ENCODE results near the gene EDNRB.

The EDNRB gene

DNA sequence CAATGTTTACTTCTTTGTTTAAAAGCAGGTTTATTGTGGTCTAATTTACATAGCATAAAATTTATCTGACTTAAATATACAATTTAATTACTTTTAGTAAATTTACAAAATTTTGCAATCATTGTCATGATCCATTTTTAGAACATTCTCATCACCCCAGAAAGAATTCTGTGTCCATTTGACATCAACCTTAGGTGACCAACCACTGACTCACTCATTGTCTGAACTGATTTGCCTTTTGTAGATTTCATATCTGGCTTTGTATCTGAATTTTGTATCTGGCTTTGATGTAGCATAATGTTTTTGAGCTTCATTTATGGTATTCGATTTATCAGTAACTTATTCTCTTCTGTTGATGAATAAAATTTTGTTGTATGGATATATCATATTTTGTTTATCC, 40.4 kb downstream of the EDNRB start:
- no peaks in the 10 kb centered on the region for H3K27me3 ChIP-seq (ENCODE audit: control insufficient read depth in 5 of 5, insufficient read depth in 4 of 5, low read length in 5 of 5)
- H3K9ac ChIP-seq (ENCODE audit: low read length in 5 of 5), result no peak overlapping the region
- H3K36me3 ChIP-seq (ENCODE audit: control insufficient read depth in 5 of 5, insufficient read depth in 5 of 5, low read length in 5 of 5), result no peaks in the 10 kb centered on the region
- no peaks in the 10 kb centered on the region for H3K9me3 ChIP-seq (ENCODE audit: control insufficient read depth in 5 of 5, low read length in 5 of 5)
- H3K27ac ChIP-seq (ENCODE audit: low read depth, low read length), result no peak overlapping the region
- H3K4me3 ChIP-seq (ENCODE audit: low read depth in 1 of 5, low read length in 5 of 5), result no peak overlapping the region
- H3K4me1 ChIP-seq (ENCODE audit: control insufficient read depth in 5 of 5, insufficient read depth in 5 of 5, low read length in 5 of 5), result peaks cover 0 to 4% (median 0%) of the 10 kb centered on the region in 5 donors

DNA sequence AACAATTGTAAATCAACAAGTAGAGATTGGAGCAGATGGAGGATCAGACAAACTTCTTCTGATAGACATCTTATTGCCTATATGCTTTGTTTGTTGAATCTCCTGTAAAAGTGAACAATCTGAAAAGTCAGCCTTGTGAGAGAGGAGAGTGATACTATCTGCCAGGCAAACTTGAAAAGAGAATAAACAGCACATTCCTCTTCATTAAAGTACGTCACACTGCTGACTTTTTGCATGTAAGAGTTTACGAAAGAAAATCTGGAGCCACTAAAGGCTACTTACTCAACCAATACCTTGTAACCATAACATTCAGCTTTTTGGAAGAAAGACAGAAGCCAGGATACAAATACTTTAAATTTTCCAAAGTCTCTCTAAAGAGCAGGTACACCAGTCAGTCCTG, 42.5 kb downstream of the EDNRB start:
- Histone ChIP-seq H3K9ac (ENCODE audit: low read length in 5 of 5) (no peak overlapping the region), H3K4me3 (ENCODE audit: low read depth in 1 of 5, low read length in 5 of 5) (no peak overlapping the region), H3K27ac (ENCODE audit: low read depth, low read length) (no peak overlapping the region), H3K36me3 (ENCODE audit: control insufficient read depth in 5 of 5, insufficient read depth in 5 of 5, low read length in 5 of 5) (no peaks in the 10 kb centered on the region), H3K9me3 (ENCODE audit: control insufficient read depth in 5 of 5, low read length in 5 of 5) (no peaks in the 10 kb centered on the region), H3K27me3 (ENCODE audit: control insufficient read depth in 5 of 5, insufficient read depth in 4 of 5, low read length in 5 of 5) (no peaks in the 10 kb centered on the region), H3K4me1 (ENCODE audit: control insufficient read depth in 5 of 5, insufficient read depth in 5 of 5, low read length in 5 of 5) (peaks cover 0 to 17% (median 4%) of the 10 kb centered on the region in 5 donors)

DNA sequence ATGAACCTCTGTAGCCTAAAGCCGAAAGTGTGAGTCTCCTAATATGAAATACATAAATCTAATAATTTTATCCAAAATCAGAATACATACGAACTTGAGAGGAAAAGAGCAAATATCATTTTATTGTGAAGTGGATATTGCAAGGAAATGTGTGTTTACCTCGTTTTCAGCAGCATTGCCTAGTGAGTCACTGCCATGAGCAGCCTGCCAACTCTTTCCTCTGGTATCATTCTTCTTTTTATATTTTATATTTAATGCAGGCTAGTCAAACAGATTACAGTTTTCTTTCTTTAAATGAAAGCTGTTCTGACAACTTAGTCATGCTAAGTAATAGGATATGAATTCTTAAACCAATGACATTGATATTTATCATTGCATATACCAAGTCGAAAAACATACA, 44.2 kb downstream of the EDNRB start:
- Histone ChIP-seq H3K4me1 (ENCODE audit: control insufficient read depth in 5 of 5, insufficient read depth in 5 of 5, low read length in 5 of 5) (peaks cover 0 to 17% (median 4%) of the 10 kb centered on the region in 5 donors), H3K9ac (ENCODE audit: low read length in 5 of 5) (no peak overlapping the region), H3K4me3 (ENCODE audit: low read depth in 1 of 5, low read length in 5 of 5) (no peak overlapping the region), H3K9me3 (ENCODE audit: control insufficient read depth in 5 of 5, low read length in 5 of 5) (no peaks in the 10 kb centered on the region), H3K36me3 (ENCODE audit: control insufficient read depth in 5 of 5, insufficient read depth in 5 of 5, low read length in 5 of 5) (no peaks in the 10 kb centered on the region), H3K27ac (ENCODE audit: low read depth, low read length) (no peak overlapping the region), H3K27me3 (ENCODE audit: control insufficient read depth in 5 of 5, insufficient read depth in 4 of 5, low read length in 5 of 5) (no peaks in the 10 kb centered on the region)

DNA sequence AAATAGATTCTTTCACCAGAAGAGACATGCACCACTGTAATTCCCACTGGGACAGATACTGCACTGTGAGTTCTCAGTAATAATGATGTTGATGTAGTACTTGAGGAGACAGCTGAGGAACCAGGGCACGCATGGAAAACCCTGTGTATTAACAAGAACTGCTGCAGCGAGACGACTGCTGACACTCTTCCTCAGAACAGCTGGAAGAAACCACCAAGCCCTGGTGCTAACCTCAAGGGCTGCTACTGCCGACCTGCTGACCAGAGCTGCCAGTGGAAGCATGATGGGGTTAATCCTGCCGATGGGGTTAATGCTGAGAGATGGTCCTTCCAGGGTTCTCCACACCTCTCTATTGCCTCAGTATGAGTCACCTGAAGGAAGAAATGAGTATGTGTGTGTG, 45.6 kb downstream of the EDNRB start:
- Histone ChIP-seq H3K4me1 (ENCODE audit: control insufficient read depth in 5 of 5, insufficient read depth in 5 of 5, low read length in 5 of 5) (peaks cover 0 to 17% (median 4%) of the 10 kb centered on the region in 5 donors), H3K36me3 (ENCODE audit: control insufficient read depth in 5 of 5, insufficient read depth in 5 of 5, low read length in 5 of 5) (no peaks in the 10 kb centered on the region), H3K27ac (ENCODE audit: low read depth, low read length) (no peak overlapping the region), H3K9me3 (ENCODE audit: control insufficient read depth in 5 of 5, low read length in 5 of 5) (peaks cover 0 to 6% (median under 1%) of the 10 kb centered on the region in 5 donors), H3K9ac (ENCODE audit: low read length in 5 of 5) (no peak overlapping the region), H3K4me3 (ENCODE audit: low read depth in 1 of 5, low read length in 5 of 5) (no peak overlapping the region), H3K27me3 (ENCODE audit: control insufficient read depth in 5 of 5, insufficient read depth in 4 of 5, low read length in 5 of 5) (no peaks in the 10 kb centered on the region)

DNA sequence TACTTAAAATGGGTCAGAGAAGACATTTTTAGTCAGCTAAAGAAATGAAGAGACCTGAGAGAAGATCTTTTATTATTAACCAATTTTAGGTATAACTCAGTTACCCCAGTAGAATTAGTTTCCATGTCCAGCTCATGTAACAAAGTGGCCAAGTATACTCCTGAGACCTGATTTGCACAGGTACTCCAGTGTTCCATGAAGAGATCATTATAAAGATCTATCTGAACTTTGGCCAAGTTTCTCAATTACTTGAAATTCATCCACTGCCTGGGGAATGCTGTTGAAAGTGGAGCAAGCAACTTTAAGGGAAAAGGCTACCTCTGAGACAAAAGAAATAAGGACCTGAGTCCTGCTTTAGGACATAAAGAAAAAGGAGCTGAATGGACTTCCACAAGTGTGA, 47.0 kb downstream of the EDNRB start:
- Histone ChIP-seq H3K9me3 (ENCODE audit: control insufficient read depth in 5 of 5, low read length in 5 of 5) (peaks cover 0 to 16% (median 9%) of the 10 kb centered on the region in 5 donors), H3K4me3 (ENCODE audit: low read depth in 1 of 5, low read length in 5 of 5) (no peak overlapping the region), H3K9ac (ENCODE audit: low read length in 5 of 5) (no peak overlapping the region), H3K4me1 (ENCODE audit: control insufficient read depth in 5 of 5, insufficient read depth in 5 of 5, low read length in 5 of 5) (peaks cover 0 to 20% (median 4%) of the 10 kb centered on the region in 5 donors), H3K27ac (ENCODE audit: low read depth, low read length) (no peak overlapping the region), H3K36me3 (ENCODE audit: control insufficient read depth in 5 of 5, insufficient read depth in 5 of 5, low read length in 5 of 5) (no peaks in the 10 kb centered on the region), H3K27me3 (ENCODE audit: control insufficient read depth in 5 of 5, insufficient read depth in 4 of 5, low read length in 5 of 5) (no peaks in the 10 kb centered on the region)

DNA sequence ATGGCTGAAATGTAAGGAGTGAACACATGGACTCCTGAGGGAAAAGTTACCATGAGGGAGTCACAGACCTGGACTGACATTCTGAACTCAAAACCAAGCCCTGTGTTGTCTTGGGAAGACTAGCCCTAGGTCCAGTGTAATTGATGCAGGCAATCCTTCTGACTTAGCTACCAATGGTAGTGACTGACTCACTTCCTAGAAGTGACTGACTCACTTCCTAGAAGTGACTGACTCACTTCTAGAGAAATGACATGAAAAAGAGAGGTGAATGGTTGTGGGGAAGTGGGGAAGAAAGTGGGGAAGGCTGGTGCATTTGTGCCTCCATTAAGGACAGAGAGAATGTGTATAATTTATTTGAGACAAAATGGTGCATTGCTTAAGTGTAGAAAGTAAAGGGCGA, 49.9 kb downstream of the EDNRB start:
- Histone ChIP-seq H3K9me3 (ENCODE audit: control insufficient read depth in 5 of 5, low read length in 5 of 5) (peaks cover 0 to 16% (median 9%) of the 10 kb centered on the region in 5 donors), H3K27me3 (ENCODE audit: control insufficient read depth in 5 of 5, insufficient read depth in 4 of 5, low read length in 5 of 5) (no peaks in the 10 kb centered on the region)

DNA sequence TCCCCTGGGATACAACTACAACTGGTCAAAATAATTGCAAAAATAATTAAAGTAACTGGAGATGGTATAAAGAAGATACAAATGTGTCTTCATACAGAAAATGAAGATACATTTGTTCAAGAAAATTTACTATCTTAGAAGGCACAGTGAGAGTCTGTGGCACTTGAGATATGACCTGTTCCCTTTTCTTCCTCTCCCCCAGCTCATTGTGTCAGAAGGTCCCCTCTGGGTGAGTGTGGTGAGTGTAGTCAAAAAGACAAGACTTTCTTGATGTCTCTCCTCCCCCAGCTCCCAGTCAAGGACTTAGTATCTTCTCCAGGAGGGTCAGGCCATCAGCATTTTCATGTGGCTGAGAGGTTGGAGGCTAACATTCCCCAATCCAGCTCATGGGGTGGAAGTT, 51.7 kb downstream of the EDNRB start:
- Histone ChIP-seq H3K4me1 (ENCODE audit: control insufficient read depth in 5 of 5, insufficient read depth in 5 of 5, low read length in 5 of 5) (peaks cover 0 to 15% (median 0%) of the 10 kb centered on the region in 5 donors), H3K9ac (ENCODE audit: low read length in 5 of 5) (no peak overlapping the region), H3K36me3 (ENCODE audit: control insufficient read depth in 5 of 5, insufficient read depth in 5 of 5, low read length in 5 of 5) (no peaks in the 10 kb centered on the region), H3K27ac (ENCODE audit: low read depth, low read length) (no peak overlapping the region), H3K27me3 (ENCODE audit: control insufficient read depth in 5 of 5, insufficient read depth in 4 of 5, low read length in 5 of 5) (no peaks in the 10 kb centered on the region), H3K9me3 (ENCODE audit: control insufficient read depth in 5 of 5, low read length in 5 of 5) (peaks cover 0 to 16% (median 9%) of the 10 kb centered on the region in 5 donors), H3K4me3 (ENCODE audit: low read depth in 1 of 5, low read length in 5 of 5) (no peak overlapping the region)

More for the DNA sequence above, 49.9 kb downstream of the EDNRB start:
- no peak overlapping the region for H3K27ac ChIP-seq (ENCODE audit: low read depth, low read length)
- H3K36me3 ChIP-seq (ENCODE audit: control insufficient read depth in 5 of 5, insufficient read depth in 5 of 5, low read length in 5 of 5), result no peaks in the 10 kb centered on the region
- H3K4me3 ChIP-seq (ENCODE audit: low read depth in 1 of 5, low read length in 5 of 5), result no peak overlapping the region
- H3K4me1 ChIP-seq (ENCODE audit: control insufficient read depth in 5 of 5, insufficient read depth in 5 of 5, low read length in 5 of 5), result peaks cover 0 to 21% (median 4%) of the 10 kb centered on the region in 5 donors
- H3K9ac ChIP-seq (ENCODE audit: low read length in 5 of 5), result no peak overlapping the region

DNA sequence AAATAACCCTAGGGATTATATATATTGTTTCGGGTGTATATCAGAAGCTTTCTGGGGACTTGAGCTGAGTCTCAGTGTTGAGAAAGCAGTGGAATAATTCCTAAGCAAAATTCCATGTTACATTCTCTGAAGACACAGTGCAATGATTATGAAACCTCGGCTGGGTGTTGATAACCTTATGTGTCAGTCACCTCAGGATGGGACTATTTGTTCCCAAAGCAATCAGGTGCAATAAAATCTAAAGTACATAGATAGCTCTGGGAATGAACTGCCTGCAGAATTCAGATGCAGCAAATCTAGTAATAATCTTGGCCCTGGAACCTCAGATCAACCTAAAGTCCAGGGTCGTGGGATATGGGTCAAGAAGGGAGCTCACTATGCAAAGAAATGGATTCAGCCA, 53.0 kb downstream of the EDNRB start:
- H3K4me1 ChIP-seq (ENCODE audit: control insufficient read depth in 5 of 5, insufficient read depth in 5 of 5, low read length in 5 of 5), result peaks cover 0 to 10% (median 0%) of the 10 kb centered on the region in 5 donors
- no peaks in the 10 kb centered on the region for H3K27me3 ChIP-seq (ENCODE audit: control insufficient read depth in 5 of 5, insufficient read depth in 4 of 5, low read length in 5 of 5)
- peak overlapping the region; percentile 63 for H3K27ac ChIP-seq (ENCODE audit: low read depth, low read length)
- H3K36me3 ChIP-seq (ENCODE audit: control insufficient read depth in 5 of 5, insufficient read depth in 5 of 5, low read length in 5 of 5), result no peaks in the 10 kb centered on the region
- no peak overlapping the region for H3K4me3 ChIP-seq (ENCODE audit: low read depth in 1 of 5, low read length in 5 of 5)
- H3K9me3 ChIP-seq (ENCODE audit: control insufficient read depth in 5 of 5, low read length in 5 of 5), result peaks cover 0 to 16% (median 9%) of the 10 kb centered on the region in 5 donors
- no peak overlapping the region for H3K9ac ChIP-seq (ENCODE audit: low read length in 5 of 5)

DNA sequence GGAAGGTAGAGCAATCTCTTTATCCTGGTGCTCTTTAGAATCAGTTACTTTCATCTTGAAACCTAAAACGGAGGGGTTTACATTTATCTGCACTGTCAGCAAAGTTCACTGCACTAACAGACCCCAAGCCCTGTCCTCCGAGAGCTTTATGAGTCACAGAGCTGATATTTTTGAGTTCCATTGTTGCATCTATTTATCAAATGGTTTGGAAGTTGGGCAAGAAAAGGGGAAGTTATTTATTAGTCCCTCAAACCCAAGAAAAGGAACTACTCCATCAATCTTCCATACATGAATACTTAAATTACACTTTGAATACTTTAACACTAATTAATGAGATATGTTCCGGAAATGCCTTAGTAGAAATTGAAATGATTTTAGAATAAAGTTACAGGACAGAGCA, 55.5 kb downstream of the EDNRB start:
- no peak overlapping the region for H3K27ac ChIP-seq (ENCODE audit: low read depth, low read length)
- peaks cover 0 to 15% (median 4%) of the 10 kb centered on the region in 5 donors for H3K4me1 ChIP-seq (ENCODE audit: control insufficient read depth in 5 of 5, insufficient read depth in 5 of 5, low read length in 5 of 5)

DNA sequence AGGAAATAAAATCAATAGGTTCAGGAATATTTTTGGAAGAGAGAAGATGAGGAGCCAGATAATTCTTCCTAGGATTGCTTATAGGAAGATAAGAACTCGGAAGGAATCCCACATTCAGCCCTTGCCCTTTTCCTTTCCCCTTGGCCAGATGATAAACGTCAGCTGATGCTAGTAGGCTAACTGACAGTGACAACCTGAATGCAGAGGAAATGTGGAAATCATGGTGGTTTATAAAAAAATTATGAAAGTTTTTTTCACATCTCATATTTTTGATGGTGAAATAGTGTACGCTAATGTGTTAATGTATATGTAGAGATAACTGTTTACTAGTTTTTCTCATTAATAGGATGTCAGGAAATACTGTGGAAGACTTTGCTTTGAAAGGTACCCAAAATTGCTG, 56.9 kb downstream of the EDNRB start:
- no peak overlapping the region for H3K27ac ChIP-seq (ENCODE audit: low read depth, low read length)
- H3K9ac ChIP-seq (ENCODE audit: low read length in 5 of 5), result no peak overlapping the region
- no peaks in the 10 kb centered on the region for H3K27me3 ChIP-seq (ENCODE audit: control insufficient read depth in 5 of 5, insufficient read depth in 4 of 5, low read length in 5 of 5)
- no peaks in the 10 kb centered on the region for H3K9me3 ChIP-seq (ENCODE audit: control insufficient read depth in 5 of 5, low read length in 5 of 5)
- no peak overlapping the region for H3K4me3 ChIP-seq (ENCODE audit: low read depth in 1 of 5, low read length in 5 of 5)
- H3K36me3 ChIP-seq (ENCODE audit: control insufficient read depth in 5 of 5, insufficient read depth in 5 of 5, low read length in 5 of 5), result no peaks in the 10 kb centered on the region
- H3K4me1 ChIP-seq (ENCODE audit: control insufficient read depth in 5 of 5, insufficient read depth in 5 of 5, low read length in 5 of 5), result peaks cover 0 to 14% (median 4%) of the 10 kb centered on the region in 5 donors

More for the DNA sequence above, 55.5 kb downstream of the EDNRB start:
- Histone ChIP-seq H3K9me3 (ENCODE audit: control insufficient read depth in 5 of 5, low read length in 5 of 5) (peaks cover 0 to 11% (median 9%) of the 10 kb centered on the region in 5 donors), H3K36me3 (ENCODE audit: control insufficient read depth in 5 of 5, insufficient read depth in 5 of 5, low read length in 5 of 5) (no peaks in the 10 kb centered on the region), H3K9ac (ENCODE audit: low read length in 5 of 5) (no peak overlapping the region), H3K27me3 (ENCODE audit: control insufficient read depth in 5 of 5, insufficient read depth in 4 of 5, low read length in 5 of 5) (no peaks in the 10 kb centered on the region), H3K4me3 (ENCODE audit: low read depth in 1 of 5, low read length in 5 of 5) (no peak overlapping the region)

Data from subcutaneous abdominal adipose tissue (tissue), 5 donors.